ENCODE data around the gene IL17RB.

- TF ChIP-seq CEBPB (IDR thresholded peaks at IDR 0.05), result no peak
- no peak for TF ChIP-seq USF1 (IDR thresholded peaks at IDR 0.05)
- no peak for TF ChIP-seq REST (IDR thresholded peaks at IDR 0.05; ENCODE audit: low read depth)
- TF ChIP-seq ZBTB7A (IDR thresholded peaks at IDR 0.05; ENCODE audit: low read depth), result no peak
- TF ChIP-seq RAD21 (IDR thresholded peaks at IDR 0.05; ENCODE audit: low read depth), result no peak
- no peak for TF ChIP-seq MAX (IDR thresholded peaks at IDR 0.05)
- TF ChIP-seq NFIC (IDR thresholded peaks at IDR 0.05), result no peak
Observed at GRCh38 chr3:53823026-53823955, 23.1 kb upstream of the IL17RB start.

All from Ishikawa (cell line).